Islet of Langerhans (tissue), 1 donor: ENCODE data around the gene SCRG1.

Source experiments
- FAIRE-seq: peaks from one replicate; lab custom pipeline; 2011; peaks lifted over from hg19 to GRCh38; lab: Jason Lieb, UNC

Gene SCRG1

GRCh38 chr4:173410079-173410478 lies 11.2 kb upstream of the SCRG1 start:
- no peak for FAIRE-seq

DNA sequence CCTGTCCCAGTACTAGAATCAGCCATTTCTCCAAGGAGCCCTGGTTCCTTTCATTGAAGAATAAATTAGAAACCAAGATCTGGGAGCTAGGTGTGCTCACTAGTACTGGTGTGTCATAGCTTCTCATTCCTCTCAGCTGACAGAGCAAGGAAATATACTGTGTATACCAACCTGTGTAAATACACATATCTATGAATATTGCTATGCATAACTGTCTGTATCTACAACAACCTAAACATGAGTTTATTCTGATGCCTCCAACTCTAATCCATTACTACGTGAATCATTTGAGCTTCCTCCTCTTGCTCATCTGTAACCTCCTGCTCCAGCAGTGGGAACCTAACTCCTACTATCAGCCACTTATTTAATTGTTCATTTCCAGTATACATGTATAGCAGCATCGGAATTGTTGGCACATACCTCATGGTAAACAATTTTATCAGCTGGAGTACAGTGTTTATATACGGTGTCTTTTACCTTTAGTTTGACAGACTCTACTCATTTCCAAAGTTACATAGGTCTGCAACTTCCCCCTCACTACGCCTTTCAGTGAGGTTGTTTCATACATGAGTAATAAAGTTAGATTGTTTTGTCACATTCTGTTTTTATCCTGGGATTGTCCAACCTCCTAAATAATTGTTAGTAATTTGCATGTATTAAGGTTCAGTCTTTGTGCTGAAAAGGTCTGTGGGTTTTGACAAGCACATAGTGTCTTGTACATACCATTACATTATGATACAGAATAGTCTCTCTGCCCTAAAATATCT lies 7.1 kb upstream of the SCRG1 start:
- FAIRE-seq = no peak

GRCh38 chr4:173404296-173404865 lies 5.5 kb upstream of the SCRG1 start:
- peak; percentile 47 for FAIRE-seq

GRCh38 chr4:173403051-173403450 lies 4.1 kb upstream of the SCRG1 start:
- no peak for FAIRE-seq

DNA sequence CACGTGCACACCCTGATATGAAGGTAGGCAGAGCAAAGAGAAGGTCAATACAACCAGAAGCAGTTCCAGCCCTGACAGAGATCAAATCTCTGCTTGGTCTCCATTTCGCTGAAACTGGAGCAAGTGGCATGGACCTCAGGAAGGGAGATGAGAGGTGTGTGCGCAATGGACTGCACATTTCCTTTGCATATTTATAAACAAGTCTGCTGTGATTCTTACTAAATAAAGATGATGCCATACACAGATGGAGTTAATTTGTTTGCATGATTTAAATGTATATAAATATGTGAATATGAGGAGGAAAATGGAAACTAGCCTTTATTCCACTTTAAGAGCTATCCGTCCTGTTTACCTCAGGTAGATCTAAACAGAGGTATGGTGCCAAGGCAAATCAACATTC lies 2.1 kb upstream of the SCRG1 start:
- FAIRE-seq = no peak

GRCh38 chr4:173398220-173398619 lies 696 bp downstream of the SCRG1 start:
- FAIRE-seq = no peak

DNA sequence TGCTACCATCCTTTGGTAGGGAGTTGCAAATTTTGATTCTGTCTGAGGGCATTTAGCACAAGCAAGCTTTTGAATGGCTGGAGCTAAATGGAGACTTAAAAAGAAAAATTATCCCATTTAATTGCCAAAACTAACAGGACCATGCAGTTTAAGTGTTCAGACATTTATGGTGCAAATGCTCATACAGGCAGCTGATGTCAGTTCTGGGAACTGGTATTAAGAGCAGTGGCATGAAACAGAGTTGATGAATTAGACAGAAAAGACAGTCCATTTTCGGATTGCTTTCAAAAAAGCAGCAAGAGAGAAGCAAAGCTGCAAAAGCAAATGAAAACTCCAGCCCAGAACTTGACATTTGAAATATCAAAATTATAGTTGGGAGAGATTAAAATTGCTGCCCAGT lies 1.3 kb downstream of the SCRG1 start:
- FAIRE-seq = no peak

DNA sequence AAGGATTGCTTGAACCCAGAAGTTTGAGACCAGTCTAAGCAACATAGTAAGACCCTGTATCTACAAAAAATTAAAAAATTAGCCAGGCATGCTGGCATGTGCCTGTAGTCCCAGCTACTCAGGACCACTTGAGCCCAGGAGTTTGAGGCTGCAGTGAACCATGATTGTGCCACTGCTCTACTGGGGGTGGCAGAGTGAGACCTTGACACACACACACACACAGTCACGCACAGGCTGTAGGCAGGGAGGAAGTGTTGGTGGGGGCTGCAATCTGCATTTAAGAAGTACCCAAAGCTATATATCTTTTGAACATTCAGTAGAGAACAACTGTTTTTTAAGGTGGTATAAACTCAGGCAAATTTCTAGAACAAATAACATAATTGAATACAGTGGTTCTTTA lies 7.2 kb downstream of the SCRG1 start:
- no peak for FAIRE-seq

DNA sequence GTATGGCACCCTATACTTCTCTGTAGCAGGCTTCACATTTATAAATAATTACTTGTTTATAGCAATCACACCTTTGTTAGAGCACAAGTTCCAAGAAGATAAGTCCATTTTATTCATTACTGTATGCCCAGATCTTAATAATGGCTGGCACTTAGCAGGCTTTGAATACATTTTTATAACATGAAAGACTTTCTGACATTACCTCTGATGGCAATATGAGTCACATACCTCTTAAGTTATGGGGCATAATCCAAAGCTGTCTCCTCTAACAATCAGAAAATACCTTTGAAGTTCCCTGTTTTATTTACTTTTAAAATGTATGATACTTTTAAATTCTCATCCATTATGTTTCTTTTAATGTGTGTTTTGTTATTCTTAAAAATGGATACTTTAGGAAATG lies 12.2 kb downstream of the SCRG1 start:
- FAIRE-seq = no peak

- FAIRE-seq = peak; percentile 72
Observed at GRCh38 chr4:173382349-173382748, 16.6 kb downstream of the SCRG1 start.

DNA sequence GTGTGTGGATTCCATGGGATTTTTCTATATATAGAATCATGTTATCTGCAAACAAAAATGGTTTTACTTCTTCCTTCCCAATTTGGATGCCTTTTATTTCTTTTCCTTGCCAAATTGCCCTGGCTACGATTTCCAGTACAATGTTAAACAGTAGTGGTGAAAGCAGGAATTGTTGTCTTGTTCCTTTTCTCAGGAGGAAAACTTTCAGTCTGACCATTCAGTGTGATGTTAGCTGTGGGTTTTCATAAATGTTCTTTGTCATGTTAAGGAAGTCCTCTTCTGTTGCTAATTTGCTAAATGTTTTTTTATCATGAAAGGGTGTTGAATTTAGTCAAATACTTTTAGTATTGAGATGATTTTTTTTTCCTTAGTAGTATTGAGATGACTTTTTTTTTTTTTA lies 17.3 kb downstream of the SCRG1 start:
- FAIRE-seq = no peak

GRCh38 chr4:173380987-173381386 lies 17.9 kb downstream of the SCRG1 start:
- FAIRE-seq = no peak

DNA sequence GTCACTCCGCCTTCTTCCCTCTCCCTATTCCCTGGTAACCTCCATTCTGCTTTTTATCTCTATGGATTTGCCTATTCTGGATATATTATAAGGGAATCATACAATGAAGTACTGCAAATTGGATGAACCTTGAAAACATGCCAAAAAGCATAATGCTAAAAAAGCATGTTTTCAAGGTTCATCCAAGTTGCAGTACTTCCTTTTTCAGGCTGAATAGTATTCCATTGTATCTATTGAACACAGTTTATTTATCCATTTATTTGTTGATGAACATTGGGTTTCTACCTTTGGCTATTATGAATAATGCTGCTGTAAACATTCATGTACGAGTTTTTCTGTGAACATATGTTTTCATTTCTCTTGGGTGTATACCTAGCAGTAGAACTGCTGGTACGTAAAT lies 19.0 kb downstream of the SCRG1 start:
- no peak for FAIRE-seq

- no peak for FAIRE-seq
Observed at GRCh38 chr4:173374588-173374987, 24.3 kb downstream of the SCRG1 start.

- no peak for FAIRE-seq
Observed at GRCh38 chr4:173371292-173372192, 27.4 kb downstream of the SCRG1 start.

GRCh38 chr4:173370477-173371291 lies 28.2 kb downstream of the SCRG1 start, which contains the start of gene SAP30:
TSS of gene SAP30 (plus strand) at chr4:173370954. CDS start at chr4:173371183, 229 bp downstream.
- FAIRE-seq = peak; percentile 91

GRCh38 chr4:173370130-173370476 lies 28.8 kb downstream of the SCRG1 start:
- no peak for FAIRE-seq

- no peak for FAIRE-seq
Observed at GRCh38 chr4:173367946-173368345, 31.0 kb downstream of the SCRG1 start.

GRCh38 chr4:173367285-173367684 lies 31.6 kb downstream of the SCRG1 start:
- no peak for FAIRE-seq

GRCh38 chr4:173365359-173365996 lies 33.4 kb downstream of the SCRG1 start:
- no peak for FAIRE-seq

DNA sequence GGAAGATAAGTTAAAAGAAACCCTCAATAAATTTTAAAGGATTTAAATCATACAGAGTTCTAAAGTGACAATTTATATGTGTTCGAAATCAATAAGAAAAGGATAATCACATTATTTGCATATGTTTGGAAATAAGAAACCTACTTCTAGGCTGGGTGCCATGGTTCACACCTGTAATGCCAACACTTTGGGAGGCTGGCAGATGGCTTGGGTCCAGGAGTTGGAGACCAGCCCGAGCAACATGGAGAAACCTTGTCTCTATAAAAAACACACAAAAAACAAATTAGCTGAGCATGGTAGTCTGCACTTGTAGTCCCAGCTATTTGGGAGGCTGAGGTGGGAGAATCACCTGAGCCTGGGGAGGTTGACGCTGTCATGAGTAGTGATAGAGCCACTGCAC lies 36.2 kb downstream of the SCRG1 start:
- FAIRE-seq = no peak
